ENCODE measurements around the gene NTF3.

NTF3 gene

DNA sequence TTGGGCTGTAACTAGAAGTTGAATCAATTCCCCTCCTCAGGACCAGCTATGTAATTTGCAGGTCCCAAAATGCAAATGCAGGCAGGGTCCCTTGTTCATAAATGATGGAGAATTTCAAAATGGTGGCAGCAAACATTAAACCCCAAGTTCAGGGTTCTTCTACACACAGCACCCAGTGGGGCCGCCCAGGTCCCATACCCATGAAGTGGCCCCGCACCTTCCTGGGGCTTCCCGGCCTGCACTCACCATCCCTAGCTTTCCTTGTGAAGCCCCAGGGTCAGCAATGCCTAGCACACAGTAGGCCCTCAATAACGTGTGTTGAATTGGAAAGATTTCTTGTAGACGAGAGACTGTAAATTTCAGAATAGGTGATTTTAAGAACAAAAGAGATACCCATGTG, 76.0 kb downstream of the NTF3 start:
- TF ChIP-seq, protein P1, sequence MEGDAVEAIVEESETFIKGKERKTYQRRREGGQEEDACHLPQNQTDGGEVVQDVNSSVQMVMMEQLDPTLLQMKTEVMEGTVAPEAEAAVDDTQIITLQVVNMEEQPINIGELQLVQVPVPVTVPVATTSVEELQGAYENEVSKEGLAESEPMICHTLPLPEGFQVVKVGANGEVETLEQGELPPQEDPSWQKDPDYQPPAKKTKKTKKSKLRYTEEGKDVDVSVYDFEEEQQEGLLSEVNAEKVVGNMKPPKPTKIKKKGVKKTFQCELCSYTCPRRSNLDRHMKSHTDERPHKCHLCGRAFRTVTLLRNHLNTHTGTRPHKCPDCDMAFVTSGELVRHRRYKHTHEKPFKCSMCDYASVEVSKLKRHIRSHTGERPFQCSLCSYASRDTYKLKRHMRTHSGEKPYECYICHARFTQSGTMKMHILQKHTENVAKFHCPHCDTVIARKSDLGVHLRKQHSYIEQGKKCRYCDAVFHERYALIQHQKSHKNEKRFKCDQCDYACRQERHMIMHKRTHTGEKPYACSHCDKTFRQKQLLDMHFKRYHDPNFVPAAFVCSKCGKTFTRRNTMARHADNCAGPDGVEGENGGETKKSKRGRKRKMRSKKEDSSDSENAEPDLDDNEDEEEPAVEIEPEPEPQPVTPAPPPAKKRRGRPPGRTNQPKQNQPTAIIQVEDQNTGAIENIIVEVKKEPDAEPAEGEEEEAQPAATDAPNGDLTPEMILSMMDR (IDR thresholded peaks at IDR 0.05; ENCODE audit: low read depth, low read length): no peak
- H3K4me3 ChIP-seq (replicated peaks in 1 of 2; ENCODE audit: low read depth in 2 of 2, low read length in 2 of 2): no peak overlapping the region
- no peak for DNase-seq (ENCODE audit: low read depth in 2 of 2)

GRCh38 chr12:5509102-5509501, 77.2 kb downstream of the NTF3 start:
- no peak for DNase-seq (ENCODE audit: low read depth in 2 of 2)
- TF ChIP-seq, protein P1 (IDR thresholded peaks at IDR 0.05; ENCODE audit: low read depth, low read length): no peak

DNA sequence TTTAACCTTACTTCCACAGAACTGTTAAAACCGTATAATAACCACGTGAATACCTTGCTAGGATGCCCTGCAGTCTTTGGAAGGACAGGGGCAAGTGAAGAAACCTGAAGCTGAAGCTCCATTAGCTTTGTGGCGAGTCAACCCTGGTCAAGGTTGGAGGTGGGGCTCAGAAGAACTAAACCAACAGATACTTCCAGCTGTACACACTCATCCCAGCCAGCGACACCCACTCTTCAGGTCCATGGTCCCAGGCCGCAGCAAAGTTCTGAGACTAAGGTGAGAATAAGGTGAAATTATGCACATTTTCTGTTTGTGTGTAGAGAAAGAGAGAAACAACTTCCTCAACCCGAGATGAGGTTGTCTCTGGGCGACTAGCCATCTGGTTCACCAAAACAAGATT, 77.6 kb downstream of the NTF3 start:
- TF ChIP-seq, protein P1 (IDR thresholded peaks at IDR 0.05; ENCODE audit: low read depth, low read length): no peak
- no peak for DNase-seq (ENCODE audit: low read depth in 2 of 2)
- H3K4me3 ChIP-seq (replicated peaks in 1 of 2; ENCODE audit: low read depth in 2 of 2, low read length in 2 of 2): no peak overlapping the region

More at GRCh38 chr12:5509102-5509501, 77.2 kb downstream of the NTF3 start:
- H3K4me3 ChIP-seq (replicated peaks in 1 of 2; ENCODE audit: low read depth in 2 of 2, low read length in 2 of 2): no peak overlapping the region

- no peak overlapping the region for H3K4me3 ChIP-seq (replicated peaks in 1 of 2; ENCODE audit: low read depth in 2 of 2, low read length in 2 of 2)
- no peak for DNase-seq (ENCODE audit: low read depth in 2 of 2)
- TF ChIP-seq, protein P1 (IDR thresholded peaks at IDR 0.05; ENCODE audit: low read depth, low read length): no peak
Measured at GRCh38 chr12:5510251-5510805, 78.4 kb downstream of the NTF3 start.

DNA sequence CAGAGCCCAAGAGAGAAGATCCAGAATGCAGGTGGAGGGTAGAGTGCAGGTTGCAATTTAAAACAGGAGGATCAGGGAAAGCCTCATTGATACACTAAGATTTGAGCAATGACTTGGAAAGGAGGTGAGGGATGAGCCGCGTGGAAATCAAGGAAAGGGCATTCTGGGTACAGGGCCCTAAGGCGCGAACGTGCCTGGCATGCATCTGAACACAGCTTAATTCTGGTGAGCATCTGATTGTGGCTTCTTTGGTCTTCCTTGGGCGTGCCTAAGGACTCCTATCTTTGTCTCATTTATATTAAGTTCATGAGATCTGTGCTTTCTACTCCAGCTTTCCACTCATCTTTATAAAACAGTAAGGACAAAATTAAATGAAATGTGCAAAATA, 79.3 kb downstream of the NTF3 start:
- no peak overlapping the region for H3K4me3 ChIP-seq (replicated peaks in 1 of 2; ENCODE audit: low read depth in 2 of 2, low read length in 2 of 2)
- no peak for DNase-seq (ENCODE audit: low read depth in 2 of 2)
- TF ChIP-seq, protein P1 (IDR thresholded peaks at IDR 0.05; ENCODE audit: low read depth, low read length): no peak

- no peak overlapping the region for H3K4me3 ChIP-seq (replicated peaks in 1 of 2; ENCODE audit: low read depth in 2 of 2, low read length in 2 of 2)
- DNase-seq (ENCODE audit: low read depth in 2 of 2): peak in 1 of 2 donors; percentile 48
- TF ChIP-seq, protein P1 (IDR thresholded peaks at IDR 0.05; ENCODE audit: low read depth, low read length): no peak
Measured at GRCh38 chr12:5511644-5512600, 80.0 kb downstream of the NTF3 start.
